ENCODE data around the gene NFIB. TPM values are rescaled to one million over a fixed set of nuclear protein-coding genes. Genes with fewer than 3 reads are reported as not detected.

NFIB gene
- polyA plus RNA-seq, 1 donor (not counting 4 experiments of a cell fraction or from before 2014, with no cell fraction given), result 8.9 TPM

DNA sequence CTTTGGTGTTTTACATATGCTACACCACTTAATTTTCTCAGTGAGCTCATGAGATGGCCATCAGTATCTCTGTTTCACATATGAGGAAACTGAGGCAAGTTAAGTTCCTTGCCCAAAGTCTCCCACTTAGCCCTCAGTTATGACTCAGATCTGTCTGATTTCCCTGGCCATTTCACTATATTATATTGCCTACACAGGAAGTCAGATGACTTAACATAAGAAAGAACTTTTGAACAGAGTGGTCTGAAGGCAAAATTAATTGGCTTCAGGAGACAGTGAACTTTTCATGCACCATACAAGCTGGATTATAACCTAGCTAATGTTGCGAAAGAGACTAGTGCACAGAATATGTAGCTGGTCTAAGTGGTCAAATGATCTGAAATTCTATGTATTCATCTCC, 221.6 kb downstream of the NFIB start:
- Histone ChIP-seq H3K27ac (ENCODE audit: control insufficient read depth, insufficient read depth, low read length) (no peak overlapping the region), H3K4me1 (ENCODE audit: control insufficient read depth, extremely low read depth, insufficient read depth, low read length) (peaks cover 12% of the 10 kb centered on the region), H3K27me3 (ENCODE audit: control insufficient read depth, extremely low read depth, insufficient read depth, low read length) (no peaks in the 10 kb centered on the region), H4K20me1 (ENCODE audit: control insufficient read depth, extremely low read depth, insufficient read depth, low read length) (no peaks in the 10 kb centered on the region), H3K79me2 (ENCODE audit: control insufficient read depth, insufficient read depth, low read length) (no peaks in the 10 kb centered on the region), H3K9ac (ENCODE audit: control insufficient read depth, extremely low read depth, insufficient read depth, low read length) (no peak overlapping the region), H3K9me1 (ENCODE audit: control insufficient read depth, extremely low read depth, insufficient read depth, low read length) (no peaks in the 10 kb centered on the region), H3K4me2 (ENCODE audit: control insufficient read depth, extremely low read depth, insufficient read depth, low read depth, low read length) (no peak overlapping the region), H2AFZ (ENCODE audit: control insufficient read depth, low read length) (no peak overlapping the region), H3K4me3 (ENCODE audit: control insufficient read depth in 2 of 3, extremely low read depth in 1 of 3, insufficient read depth in 2 of 3, low read depth in 1 of 3, low read length in 3 of 3) (no peak overlapping the region), H3K9me3 (ENCODE audit: control insufficient read depth, low read depth, low read length) (no peaks in the 10 kb centered on the region), H3K36me3 (ENCODE audit: control insufficient read depth in 2 of 2, extremely low read depth in 1 of 2, insufficient read depth in 2 of 2, low read length in 2 of 2) (peaks cover 0 to 6% of the 10 kb centered on the region in 2 experiments)
- dilution Hi-C loops (cut with MboI; ENCODE audit: extremely low pct_ligation_motif_present, low sequenced_read_pairs), result no loop called here
- FAIRE-seq (peak; percentile 34), DNase-seq (ENCODE audit: low read depth, low spot score) (no peak)
- no peak for TF ChIP-seq CTCF (optimal IDR thresholded peaks at IDR 0.05 in 1 of 3, IDR thresholded peaks at IDR 0.05 in 1 of 3, conservative IDR thresholded peaks at IDR 0.05 in 1 of 3; ENCODE audit: extremely low read depth in 1 of 3, insufficient read depth in 2 of 3, low read length in 3 of 3)
- TF ChIP-seq EZH2 (IDR thresholded peaks at IDR 0.05; ENCODE audit: low read length), result no peak

DNA sequence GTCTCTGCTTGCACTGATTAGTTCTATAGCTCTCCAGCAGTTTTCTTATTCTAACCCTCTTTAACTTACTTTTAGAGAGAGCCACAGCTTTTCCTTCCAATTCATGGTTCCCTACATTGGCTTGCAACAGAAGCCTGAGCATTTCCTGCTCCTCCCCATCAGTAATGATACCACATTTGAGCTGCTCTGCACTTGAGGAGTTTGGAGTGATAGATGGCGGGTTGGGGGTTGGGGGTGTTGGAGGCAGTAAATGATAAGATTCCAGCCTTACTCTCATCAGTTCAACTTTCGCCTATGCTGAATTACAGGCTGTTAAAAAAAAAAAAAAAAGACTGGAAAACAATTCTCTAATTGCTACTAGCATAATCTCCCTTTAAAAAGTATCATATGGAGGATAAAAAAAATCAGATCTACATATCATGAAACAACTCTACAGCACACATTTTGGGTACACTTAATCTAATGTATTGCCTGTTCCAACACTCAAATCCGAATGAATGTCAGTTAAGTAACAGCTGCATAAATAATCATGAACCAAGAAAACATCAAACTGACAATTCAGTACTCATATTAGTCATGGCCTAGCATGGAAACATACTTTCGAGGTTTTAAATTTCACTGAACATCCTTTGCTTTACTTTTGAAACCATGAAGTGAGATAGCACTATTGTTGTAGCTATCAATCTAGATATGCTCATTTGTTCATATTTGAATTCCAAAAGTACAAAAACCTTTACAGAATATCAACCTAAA, 224.7 kb downstream of the NFIB start:
- Histone ChIP-seq H3K9me3 (ENCODE audit: control insufficient read depth, low read depth, low read length) (no peaks in the 10 kb centered on the region), H3K27ac (ENCODE audit: control insufficient read depth, insufficient read depth, low read length) (no peak overlapping the region), H3K79me2 (ENCODE audit: control insufficient read depth, insufficient read depth, low read length) (no peaks in the 10 kb centered on the region), H4K20me1 (ENCODE audit: control insufficient read depth, extremely low read depth, insufficient read depth, low read length) (no peaks in the 10 kb centered on the region), H3K9me1 (ENCODE audit: control insufficient read depth, extremely low read depth, insufficient read depth, low read length) (no peaks in the 10 kb centered on the region), H3K27me3 (ENCODE audit: control insufficient read depth, extremely low read depth, insufficient read depth, low read length) (no peaks in the 10 kb centered on the region), H3K9ac (ENCODE audit: control insufficient read depth, extremely low read depth, insufficient read depth, low read length) (no peak overlapping the region), H3K4me3 (ENCODE audit: control insufficient read depth in 2 of 3, extremely low read depth in 1 of 3, insufficient read depth in 2 of 3, low read depth in 1 of 3, low read length in 3 of 3) (no peak overlapping the region), H3K4me1 (ENCODE audit: control insufficient read depth, extremely low read depth, insufficient read depth, low read length) (no peaks in the 10 kb centered on the region), H3K4me2 (ENCODE audit: control insufficient read depth, extremely low read depth, insufficient read depth, low read depth, low read length) (no peak overlapping the region), H2AFZ (ENCODE audit: control insufficient read depth, low read length) (no peak overlapping the region), H3K36me3 (ENCODE audit: control insufficient read depth in 2 of 2, extremely low read depth in 1 of 2, insufficient read depth in 2 of 2, low read length in 2 of 2) (peaks cover 0 to 6% of the 10 kb centered on the region in 2 experiments)
- DNase-seq (ENCODE audit: low read depth, low spot score) (no peak), FAIRE-seq (no peak)
- dilution Hi-C loops (cut with MboI; ENCODE audit: extremely low pct_ligation_motif_present, low sequenced_read_pairs), result no loop called here
- TF ChIP-seq CTCF (optimal IDR thresholded peaks at IDR 0.05 in 1 of 3, IDR thresholded peaks at IDR 0.05 in 1 of 3, conservative IDR thresholded peaks at IDR 0.05 in 1 of 3; ENCODE audit: extremely low read depth in 1 of 3, insufficient read depth in 2 of 3, low read length in 3 of 3), result no peak
- TF ChIP-seq EZH2 (IDR thresholded peaks at IDR 0.05; ENCODE audit: low read length), result no peak

Measured in keratinocyte (primary cell).